H1 (cell line): ENCODE results near the gene RELL1. TPM values are rescaled to one million over a fixed set of nuclear protein-coding genes. Genes with fewer than 3 reads are reported as not detected.

Source experiments
- CTCF ChIA-PET: fragments of 300-600 bp; sonication (Branson Sonifier 250); formaldehyde crosslinking; loops from one replicate; lab custom pipeline; 2021; ENCODE audit not compliant: partially characterized antibody; lab: Charles Lee
- POLR2A ChIA-PET: fragments of 300-600 bp; sonication (Branson Sonifier 250); formaldehyde crosslinking; loops from one replicate; lab custom pipeline; 2021; ENCODE audit warnings: inconsistent platforms; ENCODE audit not compliant: partially characterized antibody; lab: Charles Lee
- DNase-seq, 2 experiments: peaks; one replicate each; pipeline versions ENCODE4 v3.0.0 to v3.0.0-alpha.2; 2010 to 2022; ENCODE audit warnings: low spot score in 2 of 2, low read depth in 1 of 2, mixed read lengths in 1 of 2
- FAIRE-seq: peaks from 2 replicates; lab custom pipeline; 2011; peaks lifted over from hg19 to GRCh38; lab: Jason Lieb, UNC
- H2AFZ ChIP-seq: 2 replicates; pipeline ENCODE4 v1.8.1; 2012; ENCODE audit warnings: low read length, inconsistent platforms
- H2AK5ac ChIP-seq: 2 replicates; pipeline ENCODE4 v1.6.1; 2013; ENCODE audit warnings: low read depth, low read length
- H2BK120ac ChIP-seq: replicated peaks from 2 replicates; pipeline ENCODE3; 2013; ENCODE audit warnings: low read depth, low read length, inconsistent platforms
- H2BK12ac ChIP-seq: 2 replicates; pipeline ENCODE4 v1.6.1; 2013; ENCODE audit warnings: low read depth, low read length
- H2BK15ac ChIP-seq: 2 replicates; pipeline ENCODE4 v1.6.1; 2013; ENCODE audit warnings: low read length
- H2BK20ac ChIP-seq: 2 replicates; pipeline ENCODE4 v1.6.1; 2013; ENCODE audit warnings: low read length
- H2BK5ac ChIP-seq: 2 replicates; pipeline ENCODE4 v1.6.1; 2013; ENCODE audit warnings: low read depth, low read length
- H3K14ac ChIP-seq: 2 replicates; pipeline ENCODE4 v1.6.1; 2013; ENCODE audit warnings: inconsistent platforms; ENCODE audit not compliant: insufficient read length
- H3K18ac ChIP-seq: 2 replicates; pipeline ENCODE4 v1.6.1; 2013; ENCODE audit warnings: low read length; ENCODE audit errors: extremely low read depth
- H3K23ac ChIP-seq: 2 replicates; pipeline ENCODE4 v1.6.1; 2013; ENCODE audit warnings: inconsistent platforms; ENCODE audit not compliant: insufficient read length
- H3K23me2 ChIP-seq: 2 replicates; pipeline ENCODE4 v1.6.1; 2013; ENCODE audit warnings: low read depth, low read length
- H3K27ac ChIP-seq: 2 replicates; pipeline ENCODE4 v1.6.1; 2011; ENCODE audit warnings: low read depth, low read length, inconsistent platforms
- H3K27me3 ChIP-seq, 4 experiments: replicated peaks in 1 of 4; 1 replicate in 1 of 4; 2 replicates in 3 of 4; pipeline versions ENCODE4 v1.6.1 to v1.8.1; 2011 to 2013; ENCODE audit warnings: low read length in 3 of 4, mild to moderate bottlenecking in 3 of 4, inconsistent platforms in 2 of 4, mixed read lengths in 2 of 4, moderate library complexity in 1 of 4; ENCODE audit not compliant: control insufficient read depth in 3 of 4, insufficient read depth in 3 of 4; ENCODE audit errors: extremely low read depth in 1 of 4
- H3K36me3 ChIP-seq, 4 experiments: 2 replicates each; pipeline versions ENCODE4 v1.6.1 to v1.8.1; 2011 to 2013; ENCODE audit warnings: mild to moderate bottlenecking in 4 of 4, low read length in 3 of 4, moderate library complexity in 2 of 4, control low read depth in 1 of 4, inconsistent platforms in 1 of 4; ENCODE audit not compliant: insufficient read depth in 4 of 4, control insufficient read depth in 2 of 4
- H3K4ac ChIP-seq: replicated peaks from 2 replicates; pipeline ENCODE3; 2013; ENCODE audit warnings: low read length, low read depth, mixed read lengths, inconsistent platforms; ENCODE audit not compliant: insufficient read length
- H3K4me1 ChIP-seq, 4 experiments: replicated peaks in 1 of 4; 1 replicate in 1 of 4; 2 replicates in 3 of 4; pipeline versions ENCODE4 v1.6.1 to v1.8.1; 2011 to 2013; ENCODE audit warnings: low read length in 3 of 4, inconsistent platforms in 2 of 4, mixed read lengths in 1 of 4; ENCODE audit not compliant: insufficient read depth in 4 of 4, control insufficient read depth in 3 of 4
- H3K4me2 ChIP-seq, 2 experiments: 2 replicates each; pipeline versions ENCODE4 v1.6.1 to v1.8.1; 2011 to 2013; ENCODE audit warnings: low read depth in 2 of 2, low read length in 2 of 2, control low read depth in 1 of 2, inconsistent platforms in 1 of 2, mild to moderate bottlenecking in 1 of 2; ENCODE audit not compliant: insufficient read depth in 1 of 2
- H3K4me3 ChIP-seq, 4 experiments: fragments of 200-600, 300-600 bp in 1 of 4; sonication (generic), shearing (Covaris generic), sonication (Bioruptor Twin) in 1 of 4; 2 replicates each; pipeline versions ENCODE4 v1.5.1 to v1.8.1; 2011 to 2016; ENCODE audit warnings: low read length in 4 of 4, low read depth in 3 of 4, control low read depth in 2 of 4, inconsistent platforms in 2 of 4, mild to moderate bottlenecking in 2 of 4, mixed read lengths in 1 of 4, moderate library complexity in 1 of 4; ENCODE audit not compliant: insufficient read depth in 2 of 4; ENCODE audit errors: extremely low read depth in 1 of 4
- H3K56ac ChIP-seq: replicated peaks from 2 replicates; pipeline ENCODE3; 2013; ENCODE audit warnings: low read depth, mild to moderate bottlenecking, mixed read lengths, low read length, inconsistent platforms; ENCODE audit not compliant: insufficient read length
- H3K79me1 ChIP-seq: 2 replicates; pipeline ENCODE4 v1.6.1; 2013; ENCODE audit warnings: low read depth, low read length, control low read depth
- H3K79me2 ChIP-seq, 2 experiments: 2 replicates each; pipeline versions ENCODE4 v1.6.1 to v1.8.1; 2012 to 2013; ENCODE audit warnings: low read length in 2 of 2, mild to moderate bottlenecking in 2 of 2, inconsistent platforms in 1 of 2; ENCODE audit not compliant: insufficient read depth in 2 of 2, control insufficient read depth in 1 of 2
- H3K9ac ChIP-seq, 4 experiments: replicated peaks in 1 of 4; 1 replicate in 1 of 4; 2 replicates in 3 of 4; pipeline versions ENCODE4 v1.6.1 to v1.8.1; 2011 to 2013; ENCODE audit warnings: low read depth in 3 of 4, low read length in 3 of 4, control low read depth in 2 of 4, mild to moderate bottlenecking in 2 of 4, moderate library complexity in 2 of 4, inconsistent platforms in 1 of 4; ENCODE audit errors: extremely low read depth in 1 of 4
- H3K9me3 ChIP-seq, 2 experiments: 2 replicates each; pipeline versions ENCODE4 v1.6.1 to v1.8.1; 2012 to 2013; ENCODE audit warnings: mild to moderate bottlenecking in 2 of 2, moderate library complexity in 2 of 2, control low read depth in 1 of 2, inconsistent platforms in 1 of 2, low read depth in 1 of 2, low read length in 1 of 2, mixed read lengths in 1 of 2; ENCODE audit not compliant: insufficient read depth in 2 of 2
- H4K20me1 ChIP-seq, 2 experiments: replicated peaks in 1 of 2; 2 replicates each; pipeline versions ENCODE3 to v1.8.1; 2011 to 2013; ENCODE audit warnings: inconsistent platforms in 2 of 2, low read length in 2 of 2, mild to moderate bottlenecking in 1 of 2; ENCODE audit not compliant: insufficient read depth in 2 of 2, control insufficient read depth in 1 of 2
- H4K5ac ChIP-seq: 2 replicates; pipeline ENCODE4 v1.6.1; 2013; ENCODE audit warnings: low read length, low read depth, mixed read lengths, inconsistent platforms; ENCODE audit not compliant: insufficient read length
- H4K8ac ChIP-seq: 2 replicates; pipeline ENCODE4 v1.8.0; 2013; ENCODE audit warnings: mild to moderate bottlenecking, moderate library complexity, low read length, inconsistent platforms; ENCODE audit not compliant: insufficient read depth; ENCODE audit errors: extremely low read depth
- H4K91ac ChIP-seq: replicated peaks from 2 replicates; pipeline ENCODE3; 2013; ENCODE audit warnings: low read length, mixed read lengths, inconsistent platforms; ENCODE audit not compliant: insufficient read length
- BCL11A ChIP-seq, 2 experiments: IDR thresholded peaks; one replicate each; pipeline ENCODE4 v1.6.1; 2011; ENCODE audit warnings: low read depth in 2 of 2, low read length in 2 of 2, mild to moderate bottlenecking in 2 of 2
- CBX5 ChIP-seq: fragments of 300-800, 300-1000 bp; sonication (generic); IDR thresholded peaks from 2 replicates; pipeline ENCODE4 v1.7.1; 2016; ENCODE audit warnings: antibody characterized with exemption, low read length, low read depth
- CHD2 ChIP-seq: IDR thresholded peaks from 2 replicates; pipeline ENCODE4 v1.6.1; 2012; ENCODE audit warnings: low read length, improper control_type of control experiment
- FOSL1 ChIP-seq: IDR thresholded peaks from 2 replicates; pipeline ENCODE4 v1.6.1; 2011; ENCODE audit warnings: mild to moderate bottlenecking, low read depth, low read length, moderate library complexity; ENCODE audit not compliant: insufficient read depth
- HDAC2 ChIP-seq, 2 experiments: fragments of 300-600 bp in 1 of 2; sonication (generic) in 1 of 2; IDR thresholded peaks; 2 replicates each; pipeline ENCODE4 v1.6.1; 2011 to 2012; ENCODE audit warnings: low read depth in 2 of 2, low read length in 2 of 2, mild to moderate bottlenecking in 2 of 2, moderate library complexity in 2 of 2, borderline replicate concordance in 1 of 2, inconsistent platforms in 1 of 2
- HDAC6 ChIP-seq: IDR thresholded peaks from one replicate; pipeline ENCODE4 v1.7.1; 2012; ENCODE audit warnings: low read depth, mild to moderate bottlenecking, inconsistent platforms, low read length, moderate library complexity
- KDM4A ChIP-seq: IDR thresholded peaks from one replicate; pipeline ENCODE4 v1.7.1; 2012; ENCODE audit warnings: low read depth, mild to moderate bottlenecking, moderate library complexity, low read length, inconsistent platforms; ENCODE audit not compliant: severe bottlenecking
- KDM5A ChIP-seq: fragments of 200-600 bp; IDR thresholded peaks from 2 replicates; pipeline ENCODE4 v1.7.1; 2012; ENCODE audit warnings: mild to moderate bottlenecking, low read length, inconsistent platforms, mixed read lengths
- NRF1 ChIP-seq: IDR thresholded peaks from 2 replicates; pipeline ENCODE4 v1.6.1; 2011; ENCODE audit warnings: mild to moderate bottlenecking, low read depth, low read length, improper control_type of control experiment
- PHF8 ChIP-seq: fragments of 200-600 bp; sonication (generic); conservative IDR thresholded peaks from 2 replicates; pipeline ENCODE4 v1.7.1; 2012; ENCODE audit warnings: low read depth, mild to moderate bottlenecking, inconsistent platforms, low read length, moderate library complexity
- POLR2A ChIP-seq, 2 experiments: IDR thresholded peaks; 1 replicate in 1 of 2; 2 replicates in 1 of 2; pipeline ENCODE4 v1.6.1; 2011; ENCODE audit warnings: low read depth in 2 of 2, low read length in 2 of 2, mild to moderate bottlenecking in 2 of 2; ENCODE audit errors: control extremely low read depth in 1 of 2
- POLR2AphosphoS5 ChIP-seq: IDR thresholded peaks from 2 replicates; pipeline ENCODE4 v1.6.1; 2011; ENCODE audit warnings: low read depth, low read length
- SIRT6 ChIP-seq: IDR thresholded peaks from one replicate; pipeline ENCODE4 v1.7.1; 2012; ENCODE audit warnings: low read length, inconsistent platforms
- polyA plus RNA-seq, 7 experiments: library from polyadenylated mRNA; depleted of rRNA in 3 of 7; stranded (reverse) in 5 of 7; unstranded in 2 of 7; fragments of >200 nt in 5 of 7; fragments of 200-250 nt in 2 of 7; gene quantifications; 1 replicate in 5 of 7; 2 replicates in 1 of 7; 4 replicates in 1 of 7; pipeline versions ENCODE4 v1.2.1 to v1.2.3, GENCODE V29; 2011 to 2013; ENCODE audit warnings: missing spikeins in 2 of 7, mixed read lengths in 2 of 7
- total RNA-seq: library from RNA; stranded (reverse); fragmentation: NEBNext Ultra II Directional; extraction: Animal tissue kit (Norgen Biotek cat#: 25700); gene quantifications from 2 replicates; pipeline ENCODE4 v1.2.1, GENCODE V29; 2021

RELL1 gene
- total and polyA plus RNA-seq, 2 of the 8 experiments (the other 6 are each of a cell fraction or from before 2014, with no cell fraction given) = 2.1 to 14.1 TPM

DNA sequence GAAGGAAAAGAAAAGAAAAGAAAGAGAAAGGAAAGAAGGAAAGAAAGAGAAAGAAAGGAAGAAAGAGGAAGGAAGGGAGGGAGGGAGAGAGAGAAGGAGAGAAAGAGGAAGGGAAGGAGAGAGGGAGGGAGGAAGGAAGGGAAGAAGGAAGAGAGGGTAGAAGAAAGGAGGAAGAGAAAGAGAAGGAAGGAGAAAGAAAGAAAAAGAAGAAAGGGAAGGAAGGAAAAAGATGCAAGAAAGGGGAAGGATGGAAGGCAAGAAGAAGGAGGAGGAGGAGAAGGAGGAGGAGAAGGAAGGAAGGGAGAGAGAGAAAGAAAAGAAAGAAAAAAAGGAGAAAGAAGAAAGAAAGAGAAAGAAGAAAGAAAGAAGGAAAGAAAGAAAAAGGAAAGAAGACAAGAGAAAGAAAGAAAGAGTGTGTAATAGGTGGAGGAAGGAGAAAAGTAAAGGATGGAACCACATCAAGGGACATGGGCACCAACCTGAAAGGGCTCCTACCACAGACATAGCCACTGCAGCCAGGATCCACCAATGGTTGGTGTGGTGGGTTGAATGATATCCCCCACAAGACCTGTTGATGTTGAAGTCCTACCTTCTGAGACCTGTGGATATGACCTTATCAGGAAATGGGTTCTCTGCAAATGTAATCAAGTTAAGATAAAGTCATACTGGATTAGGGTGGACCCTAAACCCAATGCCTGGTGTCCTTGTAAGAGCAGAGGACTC is 80.2 kb downstream of the RELL1 start:
- no peaks in the 10 kb centered on the region for H3K79me1 ChIP-seq
- H3K9ac ChIP-seq = no peak overlapping the region
- no peak overlapping the region for H3K4me3 ChIP-seq
- H2BK5ac ChIP-seq = no peak overlapping the region
- H3K56ac ChIP-seq = no peak overlapping the region
- ChIA-PET CTCF (no interaction called here), POLR2A (no interaction called here)
- no peak overlapping the region for H2AK5ac ChIP-seq
- H3K23me2 ChIP-seq = peaks cover 4% of the 10 kb centered on the region; the same call in 1 of the 2 replicates
- H3K27me3 ChIP-seq = no peaks in the 10 kb centered on the region; a peak in 1 of 7 replicates
- no peak overlapping the region for H3K18ac ChIP-seq
- no peak overlapping the region for H3K4me2 ChIP-seq
- H3K79me2 ChIP-seq = no peaks in the 10 kb centered on the region
- no peak for FAIRE-seq
- H2BK120ac ChIP-seq = no peak overlapping the region
- no peak overlapping the region for H3K14ac ChIP-seq
- peaks cover 0 to 3% (median 1%) of the 10 kb centered on the region in 4 experiments; a peak in 3 of 7 replicates for H3K4me1 ChIP-seq
- DNase-seq = no peak
- no peaks in the 10 kb centered on the region for H4K20me1 ChIP-seq
- H4K8ac ChIP-seq = no peak overlapping the region
- no peak for TF ChIP-seq KDM5A
- TF ChIP-seq FOSL1 = no peak
- no peak for TF ChIP-seq PHF8
- TF ChIP-seq HDAC2 (IDR thresholded peaks at IDR 0.05; ENCODE audit: borderline replicate concordance in 1 of 2, low read depth in 2 of 2, low read length in 2 of 2) = no peak
- no peak for TF ChIP-seq KDM4A
- TF ChIP-seq CBX5 = no peak
- no peak for TF ChIP-seq POLR2A (IDR thresholded peaks at IDR 0.05; ENCODE audit: control extremely low read depth in 1 of 2, low read depth in 2 of 2, low read length in 2 of 2)
- TF ChIP-seq HDAC6 = no peak
- TF ChIP-seq BCL11A (IDR thresholded peaks at IDR 0.05; ENCODE audit: low read depth in 2 of 2, low read length in 2 of 2) = no peak
- TF ChIP-seq POLR2AphosphoS5 = no peak
- no peak for TF ChIP-seq NRF1
- no peak for TF ChIP-seq CHD2
- no peak for TF ChIP-seq SIRT6
- no peak overlapping the region for H2BK20ac ChIP-seq
- no peak overlapping the region for H4K5ac ChIP-seq
- no peak overlapping the region for H2BK15ac ChIP-seq
- H2AFZ ChIP-seq = no peak overlapping the region
- H2BK12ac ChIP-seq = no peak overlapping the region
- no peak overlapping the region for H3K4ac ChIP-seq
- no peak overlapping the region for H3K23ac ChIP-seq
- no peaks in the 10 kb centered on the region for H3K36me3 ChIP-seq
- H3K27ac ChIP-seq = no peak overlapping the region
- H4K91ac ChIP-seq = no peak overlapping the region
- no peaks in the 10 kb centered on the region for H3K9me3 ChIP-seq
